Cerebellar nuclear complex (tissue), 1 donor: ENCODE measurements around the gene SNAI3.

Experiments
- DNase-seq, 2 experiments: peaks; one replicate each; lab custom pipeline; 2025; lab: John Stamatoyannopoulos, UW

Gene SNAI3

GRCh38 chr16:88705801-88706228 is 19.5 kb upstream of the SNAI3 start:
- DNase-seq: no peak

GRCh38 chr16:88705076-88705684 is 18.9 kb upstream of the SNAI3 start:
- DNase-seq: no peak

- DNase-seq: no peak
Observed at GRCh38 chr16:88703486-88704309, 17.4 kb upstream of the SNAI3 start.

- DNase-seq: no peak
Observed at GRCh38 chr16:88702371-88703210, 16.3 kb upstream of the SNAI3 start.

DNA sequence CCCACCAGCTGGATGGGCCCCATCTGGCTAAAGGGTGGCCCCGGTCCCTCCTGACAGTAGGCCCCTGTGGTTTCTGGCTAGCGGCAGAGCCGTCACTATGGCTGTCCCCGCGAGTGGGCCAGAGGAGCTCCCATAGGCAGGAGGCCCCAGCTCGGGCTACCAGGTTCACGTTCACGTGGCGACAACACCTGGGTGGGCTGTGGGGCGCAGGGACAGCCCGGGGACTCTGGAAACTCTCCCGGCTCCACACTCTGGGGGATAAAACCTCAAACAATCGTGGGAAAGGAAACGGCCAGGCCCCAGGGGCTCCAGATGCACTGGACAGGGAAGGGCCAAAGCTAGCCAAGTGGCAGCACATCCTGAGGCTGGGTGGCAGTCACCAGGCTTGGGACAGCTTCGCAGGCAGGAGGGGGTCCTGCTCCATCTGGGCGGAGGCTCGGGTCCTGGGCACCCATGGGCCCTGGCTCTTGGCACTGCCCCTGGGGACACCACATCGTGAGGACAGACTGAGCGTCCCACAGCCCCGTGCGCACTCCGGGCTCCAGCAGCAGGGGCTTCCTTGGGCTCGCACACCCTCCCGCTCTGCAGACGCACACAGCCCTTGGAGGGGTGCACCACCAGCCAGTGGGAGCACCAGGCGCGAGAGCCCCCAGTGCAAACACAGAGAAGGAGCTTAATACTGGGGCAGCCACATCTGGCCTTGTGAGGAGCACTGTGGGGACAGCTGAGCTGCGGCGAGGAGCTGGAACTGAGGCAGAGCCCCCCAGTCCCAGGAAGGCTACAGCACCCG is 15.5 kb upstream of the SNAI3 start:
- no peak for DNase-seq

DNA sequence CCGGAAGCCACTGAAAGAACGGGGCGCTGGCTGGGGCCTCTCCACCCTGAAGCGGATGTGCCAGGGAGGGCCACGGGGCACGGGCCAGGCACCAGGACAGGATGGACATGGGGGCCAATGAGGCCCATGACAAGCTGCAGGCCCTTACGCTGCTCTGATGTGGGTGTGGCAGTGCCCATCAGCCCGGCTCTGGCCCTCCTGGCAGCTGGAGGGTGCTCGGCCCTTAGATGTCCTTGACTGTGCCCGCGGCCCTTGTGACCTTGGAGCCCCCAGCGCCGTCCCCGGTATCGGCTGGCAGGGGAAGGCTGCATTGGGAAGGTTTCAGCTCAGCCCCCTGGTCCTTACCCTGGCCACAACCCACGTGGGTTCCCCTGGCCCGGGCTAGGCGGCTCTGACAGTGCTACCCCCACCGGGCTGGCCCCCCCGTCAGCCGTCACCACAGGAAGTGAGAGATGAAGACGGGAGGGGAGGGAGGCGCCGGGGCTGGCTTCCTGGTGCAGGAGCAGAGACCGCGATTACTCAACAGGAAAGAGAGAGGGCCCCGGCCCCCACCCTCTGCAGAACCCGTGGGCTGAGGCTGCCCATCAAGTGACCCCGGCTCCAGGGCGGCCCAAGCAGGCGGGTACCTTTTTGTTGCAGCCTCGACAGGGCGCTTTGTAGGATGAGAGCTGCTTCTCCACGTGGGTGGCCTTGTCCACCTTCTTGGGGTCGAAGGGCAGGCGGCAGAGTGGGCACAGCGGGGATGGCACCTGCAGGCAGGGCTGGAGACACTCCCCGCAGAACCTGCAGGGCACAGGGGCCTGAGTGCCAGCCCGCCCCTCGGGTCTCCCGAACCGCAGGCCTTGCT is 14.6 kb upstream of the SNAI3 start:
- no peak for DNase-seq

GRCh38 chr16:88700322-88700635 is 14.0 kb upstream of the SNAI3 start:
- DNase-seq: no peak

GRCh38 chr16:88699180-88699579 is 12.9 kb upstream of the SNAI3 start:
- DNase-seq: no peak

DNA sequence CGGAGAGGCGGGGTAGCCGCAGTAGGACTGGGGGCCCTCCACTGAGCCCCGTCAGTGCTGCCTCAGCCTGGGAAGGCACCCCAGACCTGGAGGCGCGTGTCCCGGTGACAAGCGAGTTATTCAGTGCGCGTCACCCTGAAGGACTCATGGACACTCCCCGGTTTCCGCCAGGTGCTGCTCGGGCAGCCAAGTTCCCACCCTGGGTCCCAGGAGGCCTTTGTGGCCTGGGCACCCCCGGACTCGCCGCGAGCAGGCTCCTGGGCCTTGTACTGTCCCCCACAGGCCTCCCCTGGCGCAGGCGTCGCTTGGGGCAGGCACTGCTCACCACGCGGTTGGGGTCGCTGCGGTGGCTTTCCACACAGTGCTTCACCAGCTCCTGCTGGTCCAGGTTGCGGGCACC is 12.3 kb upstream of the SNAI3 start:
- DNase-seq: no peak

GRCh38 chr16:88697831-88698615 is 11.7 kb upstream of the SNAI3 start:
- DNase-seq: no peak

GRCh38 chr16:88697116-88697830 is 11.0 kb upstream of the SNAI3 start:
- no peak for DNase-seq

DNA sequence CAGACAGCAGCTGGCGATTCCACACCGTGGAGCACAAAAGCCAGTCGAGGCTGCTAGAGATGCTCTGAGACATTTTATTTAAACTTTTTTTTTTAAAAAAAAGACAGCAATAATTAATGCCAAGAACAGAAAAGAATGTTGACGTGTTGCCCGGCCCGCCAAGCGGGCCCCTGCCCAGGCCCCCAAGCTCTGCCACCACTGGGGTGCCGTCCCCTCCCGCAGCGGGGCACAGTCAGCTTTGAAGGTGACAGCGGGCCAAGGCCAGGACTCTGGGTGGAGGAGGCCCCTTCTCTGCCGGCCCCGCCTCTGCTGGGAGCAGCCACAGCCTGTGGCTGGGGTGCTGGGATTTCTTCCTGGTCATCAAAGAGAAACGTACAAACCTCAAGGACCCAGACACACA is 10.1 kb upstream of the SNAI3 start:
- no peak for DNase-seq

DNA sequence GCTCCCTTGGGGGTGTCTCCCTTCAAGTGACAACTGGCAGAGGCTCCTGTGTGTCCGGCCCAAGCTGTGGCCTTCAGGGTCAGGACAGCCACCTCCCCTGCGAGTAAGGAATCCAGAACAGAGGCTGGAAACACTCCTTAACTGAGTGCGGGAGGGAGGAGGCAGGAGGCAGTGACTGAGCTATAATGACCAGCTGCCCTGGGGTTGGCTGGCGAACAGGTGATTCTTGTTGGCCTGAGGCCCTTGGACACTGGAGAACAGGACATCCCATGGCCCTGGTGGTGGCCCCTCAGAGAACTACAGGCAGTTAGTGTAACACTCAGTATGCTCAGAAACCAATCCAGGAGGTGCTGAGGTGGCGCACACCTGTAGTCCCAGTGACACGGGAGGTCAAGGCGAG is 9.4 kb upstream of the SNAI3 start:
- no peak for DNase-seq

- DNase-seq: no peak
Observed at GRCh38 chr16:88695218-88695617, 8.9 kb upstream of the SNAI3 start.

- no peak for DNase-seq
Observed at GRCh38 chr16:88694221-88695087, 8.1 kb upstream of the SNAI3 start.

GRCh38 chr16:88693420-88694177 is 7.3 kb upstream of the SNAI3 start:
- DNase-seq: no peak

DNA sequence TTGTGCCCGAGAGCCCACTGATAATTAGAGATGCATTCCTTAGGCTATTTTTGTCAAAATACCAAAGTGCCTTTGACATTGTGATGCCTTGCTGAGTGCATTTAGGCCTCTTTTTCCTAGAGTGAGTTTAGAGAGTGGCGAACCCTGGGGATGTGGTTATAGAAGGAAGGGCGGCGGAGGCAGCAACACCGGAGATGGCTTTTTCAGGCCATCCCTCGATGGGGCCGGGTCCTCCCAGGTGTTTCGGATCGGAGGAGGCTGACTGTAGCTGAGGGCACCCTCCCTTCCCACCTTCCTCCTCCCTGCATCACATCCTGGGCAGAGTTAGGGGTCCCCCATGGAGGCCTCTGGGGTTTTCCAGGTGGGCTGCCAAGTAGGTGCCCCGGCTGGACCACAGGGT is 6.6 kb upstream of the SNAI3 start:
- no peak for DNase-seq
